Mucosa of rectum (tissue), 2 donors: ENCODE results near the gene SPTLC2.
A peak's percentile ranks its signal among the peaks of the same experiment; 100 is the strongest.

Experiments
- H3K27ac ChIP-seq, 2 donors: one replicate each; pipeline ENCODE4 v1.7.0; 2013; ENCODE audit warnings: inconsistent platforms in 2 of 2, low read depth in 2 of 2, low read length in 2 of 2
- H3K27me3 ChIP-seq, 2 donors: one replicate each; pipeline ENCODE4 v1.7.0; 2013; ENCODE audit warnings: low read length in 2 of 2; ENCODE audit not compliant: control insufficient read depth in 2 of 2, insufficient read depth in 2 of 2
- H3K36me3 ChIP-seq, 2 donors: one replicate each; pipeline ENCODE4 v1.7.0; 2013; ENCODE audit warnings: low read length in 2 of 2; ENCODE audit not compliant: control insufficient read depth in 2 of 2, insufficient read depth in 2 of 2
- H3K4me1 ChIP-seq, 2 donors: one replicate each; pipeline ENCODE4 v1.7.0; 2013; ENCODE audit warnings: low read length in 2 of 2, mild to moderate bottlenecking in 1 of 2; ENCODE audit not compliant: control insufficient read depth in 2 of 2, insufficient read depth in 2 of 2
- H3K4me3 ChIP-seq, 2 donors: one replicate each; pipeline ENCODE4 v1.7.0; 2013; ENCODE audit warnings: low read length in 2 of 2
- H3K9ac ChIP-seq, 2 donors: one replicate each; pipeline ENCODE4 v1.7.0; 2013; ENCODE audit warnings: low read length in 2 of 2, low read depth in 1 of 2, mild to moderate bottlenecking in 1 of 2
- H3K9me3 ChIP-seq, 2 donors: one replicate each; pipeline ENCODE4 v1.7.0; 2013; ENCODE audit warnings: low read length in 2 of 2; ENCODE audit not compliant: control insufficient read depth in 2 of 2
- donor health status: healthy.
- donor health status: Normal muscosa, but diverticular disease.

The SPTLC2 gene

GRCh38 chr14:77498120-77498979 lies 118.1 kb downstream of the SPTLC2 start, which contains the start of gene ISM2:
Gene ISM2 (minus strand): TSS chr14:77498816. CDS start chr14:77498793, 23 bp downstream.
- Histone ChIP-seq H3K9ac (no peak within 1 kb of the TSS), H3K27ac (no peak within 1 kb of the TSS), H3K9me3 (no peaks in the 10 kb centered on the region), H3K27me3 (peaks cover 17 to 18% of the 10 kb centered on the region in 2 donors), H3K4me3 (peak within 1 kb of the TSS; percentile 37 to 54), H3K4me1 (peaks cover 3 to 8% of the 10 kb centered on the region in 2 donors), H3K36me3 (no peaks in the 10 kb centered on the region)

GRCh38 chr14:77495334-77495733 lies 121.1 kb downstream of the SPTLC2 start:
- peaks cover 3 to 8% of the 10 kb centered on the region in 2 donors for H3K4me1 ChIP-seq
- H3K9me3 ChIP-seq, result no peaks in the 10 kb centered on the region
- H3K27me3 ChIP-seq, result peaks cover 17 to 18% of the 10 kb centered on the region in 2 donors
- H3K27ac ChIP-seq, result no peak overlapping the region
- no peak overlapping the region for H3K4me3 ChIP-seq
- no peak overlapping the region for H3K9ac ChIP-seq
- no peaks in the 10 kb centered on the region for H3K36me3 ChIP-seq

- Histone ChIP-seq H3K4me1 (no peaks in the 10 kb centered on the region), H3K9me3 (no peaks in the 10 kb centered on the region), H3K36me3 (no peaks in the 10 kb centered on the region), H3K27me3 (no peaks in the 10 kb centered on the region), H3K4me3 (no peak overlapping the region), H3K27ac (no peak overlapping the region), H3K9ac (no peak overlapping the region)
Observed at GRCh38 chr14:77491056-77491455, 125.4 kb downstream of the SPTLC2 start.

- no peaks in the 10 kb centered on the region for H3K27me3 ChIP-seq
- no peak overlapping the region for H3K4me3 ChIP-seq
- no peaks in the 10 kb centered on the region for H3K4me1 ChIP-seq
- no peak overlapping the region for H3K9ac ChIP-seq
- H3K9me3 ChIP-seq, result no peaks in the 10 kb centered on the region
- no peaks in the 10 kb centered on the region for H3K36me3 ChIP-seq
- H3K27ac ChIP-seq, result no peak overlapping the region
Observed at GRCh38 chr14:77490347-77490986, 126.0 kb downstream of the SPTLC2 start.

GRCh38 chr14:77489041-77489440 lies 127.4 kb downstream of the SPTLC2 start:
- no peaks in the 10 kb centered on the region for H3K9me3 ChIP-seq
- no peak overlapping the region for H3K4me3 ChIP-seq
- H3K27ac ChIP-seq, result no peak overlapping the region
- H3K4me1 ChIP-seq, result no peaks in the 10 kb centered on the region
- no peak overlapping the region for H3K9ac ChIP-seq
- H3K27me3 ChIP-seq, result no peaks in the 10 kb centered on the region
- H3K36me3 ChIP-seq, result no peaks in the 10 kb centered on the region

- no peak overlapping the region for H3K9ac ChIP-seq
Observed at GRCh38 chr14:77488558-77488957, 127.9 kb downstream of the SPTLC2 start.

GRCh38 chr14:77485901-77486678 lies 130.3 kb downstream of the SPTLC2 start:
- Histone ChIP-seq H3K36me3 (no peaks in the 10 kb centered on the region), H3K4me1 (no peaks in the 10 kb centered on the region), H3K27me3 (no peaks in the 10 kb centered on the region), H3K9ac (no peak overlapping the region), H3K9me3 (no peaks in the 10 kb centered on the region), H3K4me3 (no peak overlapping the region), H3K27ac (no peak overlapping the region)

More at GRCh38 chr14:77488558-77488957, 127.9 kb downstream of the SPTLC2 start:
- no peaks in the 10 kb centered on the region for H3K27me3 ChIP-seq
- H3K27ac ChIP-seq, result no peak overlapping the region
- no peak overlapping the region for H3K4me3 ChIP-seq
- H3K9me3 ChIP-seq, result no peaks in the 10 kb centered on the region
- no peaks in the 10 kb centered on the region for H3K36me3 ChIP-seq
- no peaks in the 10 kb centered on the region for H3K4me1 ChIP-seq

- H3K4me3 ChIP-seq, result no peak overlapping the region
- no peaks in the 10 kb centered on the region for H3K27me3 ChIP-seq
- no peak overlapping the region for H3K9ac ChIP-seq
- H3K4me1 ChIP-seq, result no peaks in the 10 kb centered on the region
- H3K36me3 ChIP-seq, result no peaks in the 10 kb centered on the region
- no peak overlapping the region for H3K27ac ChIP-seq
- no peaks in the 10 kb centered on the region for H3K9me3 ChIP-seq
Observed at GRCh38 chr14:77485256-77485655, 131.2 kb downstream of the SPTLC2 start.

- H3K27me3 ChIP-seq, result no peaks in the 10 kb centered on the region
- H3K9ac ChIP-seq, result no peak overlapping the region
- H3K27ac ChIP-seq, result no peak overlapping the region
- no peak overlapping the region for H3K4me3 ChIP-seq
- no peaks in the 10 kb centered on the region for H3K36me3 ChIP-seq
- no peaks in the 10 kb centered on the region for H3K4me1 ChIP-seq
- H3K9me3 ChIP-seq, result no peaks in the 10 kb centered on the region
Observed at GRCh38 chr14:77482422-77482821, 134.0 kb downstream of the SPTLC2 start.

- H3K9me3 ChIP-seq, result no peaks in the 10 kb centered on the region
- H3K4me3 ChIP-seq, result no peak overlapping the region
- no peak overlapping the region for H3K27ac ChIP-seq
- no peak overlapping the region for H3K9ac ChIP-seq
- no peaks in the 10 kb centered on the region for H3K36me3 ChIP-seq
- no peaks in the 10 kb centered on the region for H3K4me1 ChIP-seq
- no peaks in the 10 kb centered on the region for H3K27me3 ChIP-seq
Observed at GRCh38 chr14:77478796-77479195, 137.6 kb downstream of the SPTLC2 start.
